Body of pancreas (tissue), 4 donors: ENCODE results near the gene MYO1G.

ENCODE experiments used
- CTCF ChIP-seq, 7 experiments: fragments of 450-650 bp in 4 of 7; fragments of 200-600 bp in 3 of 7; sonication (generic) in 3 of 7; IDR thresholded peaks; one replicate each; pipeline ENCODE4 v1.5.1; 2016 to 2019; ENCODE audit warnings: antibody characterized with exemption in 7 of 7
- POLR2A ChIP-seq, 3 donors: fragments of 450-650 bp; IDR thresholded peaks; one replicate each; pipeline ENCODE4 v1.6.1; 2016; ENCODE audit warnings: antibody characterized with exemption in 3 of 3, mild to moderate bottlenecking in 2 of 3

GRCh38 chr7:45007106-45007505 lies 28.3 kb upstream of the MYO1G start:
- TF ChIP-seq CTCF (IDR thresholded peaks at IDR 0.05) (no peak), POLR2A (IDR thresholded peaks at IDR 0.05) (no peak)
